NCI-H774 (cell line): ENCODE data around the gene PRPF31.
A peak's percentile ranks its signal among the peaks of the same experiment; 100 is the strongest.

Source experiments
- DNase-seq: peaks from one replicate; lab custom pipeline; 2025; lab: John Stamatoyannopoulos, UW

PRPF31 gene

DNA sequence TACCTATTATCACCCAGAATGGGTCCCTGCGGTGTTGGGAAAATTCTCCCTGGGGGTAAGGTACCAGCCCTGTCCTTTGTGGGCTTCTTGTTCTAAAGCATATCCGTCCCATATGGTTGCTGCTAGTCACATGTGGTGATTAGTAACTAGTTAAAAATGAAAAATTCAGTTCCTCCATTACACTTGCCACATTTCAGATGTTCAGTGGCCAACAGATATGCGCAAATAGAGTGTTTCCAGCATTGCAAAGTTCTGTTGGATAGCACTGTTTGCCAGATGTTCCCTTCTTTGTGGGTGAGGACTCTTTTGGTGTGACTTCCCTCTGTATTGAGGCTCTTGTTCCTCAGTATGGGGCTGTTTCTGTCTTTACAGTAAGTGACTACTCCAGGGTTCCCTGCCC lies 25.8 kb downstream of the PRPF31 start:
- DNase-seq = no peak

DNA sequence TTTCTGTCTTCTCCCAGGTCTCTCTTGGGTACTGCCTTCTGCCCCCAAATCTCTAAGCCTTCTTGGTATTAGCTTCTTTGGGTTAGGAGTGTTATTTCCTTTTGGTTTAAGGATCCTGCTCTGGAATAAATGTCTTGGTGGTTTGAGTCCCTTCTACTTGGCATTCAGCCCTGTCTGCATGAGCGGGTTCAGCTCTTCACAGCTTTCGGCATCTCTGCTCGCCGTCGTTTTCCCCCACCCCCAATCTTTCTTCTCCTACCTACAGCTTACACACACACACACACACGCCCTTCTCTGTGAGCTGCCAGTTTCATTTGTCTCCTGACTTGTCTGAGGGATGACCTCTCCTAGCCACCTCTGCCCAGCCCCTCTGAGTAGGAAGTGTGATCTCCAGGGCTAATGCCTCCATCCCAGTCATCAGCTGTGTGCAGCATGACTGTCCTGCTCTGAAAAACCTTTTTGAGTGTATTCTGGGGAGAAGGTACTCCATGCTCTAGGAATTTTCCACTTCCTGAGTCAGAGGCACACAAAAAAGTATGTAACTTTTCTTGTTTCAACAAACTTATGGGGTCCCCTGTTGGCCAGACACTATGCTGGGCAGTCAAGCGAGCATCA lies 26.7 kb downstream of the PRPF31 start:
- no peak for DNase-seq

DNA sequence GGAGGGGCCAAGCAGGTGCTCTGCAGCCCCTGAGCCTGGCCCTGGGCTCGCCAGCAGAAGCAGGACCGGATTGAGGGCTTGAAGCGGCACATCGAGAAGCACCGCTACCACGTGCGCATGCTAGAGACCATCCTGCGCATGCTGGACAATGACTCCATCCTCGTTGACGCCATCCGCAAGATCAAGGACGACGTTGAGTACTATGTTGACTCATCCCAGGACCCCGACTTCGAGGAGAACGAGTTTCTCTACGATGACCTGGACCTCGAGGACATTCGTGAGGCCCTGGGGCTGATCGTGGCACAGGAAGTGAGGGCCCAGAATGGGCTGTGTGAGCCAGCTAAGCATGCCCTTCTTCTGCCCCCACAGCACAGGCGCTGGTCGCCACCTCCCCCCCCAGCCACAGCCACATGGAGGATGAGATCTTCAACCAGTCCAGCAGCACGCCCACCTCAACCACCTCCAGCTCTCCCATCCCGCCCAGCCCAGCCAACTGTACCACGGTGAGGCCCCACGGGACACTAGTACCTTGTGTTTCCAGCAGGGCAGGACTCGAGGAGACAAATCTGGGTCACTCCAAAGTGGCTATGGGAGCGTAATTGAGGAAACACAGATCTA lies 30.1 kb downstream of the PRPF31 start:
- DNase-seq = no peak

DNA sequence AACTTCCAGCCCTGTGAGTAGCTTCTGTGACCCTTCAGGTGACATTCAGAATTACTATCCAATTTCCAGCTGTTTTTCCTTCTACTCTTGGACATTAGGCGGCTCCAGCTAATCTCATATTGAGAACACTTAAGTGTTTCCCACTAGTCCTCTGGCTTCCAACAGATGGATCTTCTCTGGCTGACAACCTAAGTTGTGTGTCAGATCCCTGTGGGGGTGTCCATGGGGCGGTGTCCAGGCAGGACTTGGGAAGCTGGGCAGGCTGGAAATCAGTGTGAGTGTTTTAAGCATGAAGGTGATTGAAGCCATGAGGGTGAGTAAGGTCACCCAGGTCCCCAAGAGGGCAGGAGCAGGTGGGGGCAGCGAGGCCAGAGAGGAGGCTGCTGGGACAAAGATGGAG lies 32.1 kb downstream of the PRPF31 start:
- no peak for DNase-seq

DNA sequence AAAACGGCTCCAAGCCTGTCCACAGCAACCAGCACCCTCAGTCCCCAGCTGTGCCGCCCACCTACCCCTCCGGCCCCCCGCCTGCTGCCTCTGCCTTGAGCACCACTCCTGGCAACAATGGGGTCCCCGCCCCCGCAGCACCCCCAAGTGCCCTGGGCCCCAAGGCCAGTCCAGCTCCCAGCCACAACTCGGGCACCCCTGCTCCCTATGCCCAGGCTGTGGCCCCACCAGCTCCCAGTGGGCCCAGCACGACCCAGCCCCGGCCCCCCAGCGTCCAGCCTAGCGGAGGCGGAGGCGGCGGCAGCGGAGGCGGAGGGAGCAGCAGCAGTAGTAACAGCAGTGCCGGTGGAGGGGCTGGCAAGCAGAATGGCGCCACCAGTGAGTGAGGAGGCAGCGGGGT lies 32.6 kb downstream of the PRPF31 start:
- no peak for DNase-seq

DNA sequence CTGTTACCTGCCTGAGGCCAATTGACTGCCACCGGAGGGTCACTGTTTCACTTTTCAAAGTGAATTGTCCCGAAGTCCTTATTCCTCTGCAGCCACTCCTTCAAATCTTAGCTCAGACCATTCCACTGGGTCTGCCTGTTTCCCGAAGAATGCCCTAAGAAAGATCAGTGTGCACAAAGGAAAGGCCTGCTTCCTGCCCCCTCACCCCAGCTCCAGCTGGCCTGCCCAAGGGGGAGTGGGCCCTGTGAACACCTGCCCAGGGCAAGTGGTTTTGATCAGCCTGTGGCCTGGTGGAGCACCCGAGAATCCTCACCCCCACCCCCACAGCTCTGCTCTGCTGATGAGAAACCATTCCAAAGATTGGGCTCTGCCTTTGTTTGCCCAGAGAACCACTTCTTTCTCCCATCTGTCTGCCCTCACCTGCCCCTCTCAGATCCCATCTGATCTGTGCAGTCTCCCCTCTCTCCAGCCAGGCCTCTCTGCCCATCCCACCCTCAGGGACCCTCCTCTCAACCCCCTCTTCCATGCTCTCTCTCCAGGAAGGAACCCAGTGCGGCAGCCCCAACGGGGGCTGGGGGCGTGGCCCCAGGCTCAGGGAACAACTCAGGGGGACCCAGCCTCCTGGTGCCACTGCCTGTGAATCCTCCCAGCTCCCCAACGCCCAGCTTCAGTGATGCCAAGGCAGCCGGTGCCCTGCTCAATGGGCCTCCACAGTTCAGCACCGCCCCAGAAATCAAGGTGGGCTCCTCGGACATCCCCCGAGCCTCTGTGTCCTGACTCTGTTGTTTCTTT lies 33.7 kb downstream of the PRPF31 start:
- DNase-seq = no peak

DNA sequence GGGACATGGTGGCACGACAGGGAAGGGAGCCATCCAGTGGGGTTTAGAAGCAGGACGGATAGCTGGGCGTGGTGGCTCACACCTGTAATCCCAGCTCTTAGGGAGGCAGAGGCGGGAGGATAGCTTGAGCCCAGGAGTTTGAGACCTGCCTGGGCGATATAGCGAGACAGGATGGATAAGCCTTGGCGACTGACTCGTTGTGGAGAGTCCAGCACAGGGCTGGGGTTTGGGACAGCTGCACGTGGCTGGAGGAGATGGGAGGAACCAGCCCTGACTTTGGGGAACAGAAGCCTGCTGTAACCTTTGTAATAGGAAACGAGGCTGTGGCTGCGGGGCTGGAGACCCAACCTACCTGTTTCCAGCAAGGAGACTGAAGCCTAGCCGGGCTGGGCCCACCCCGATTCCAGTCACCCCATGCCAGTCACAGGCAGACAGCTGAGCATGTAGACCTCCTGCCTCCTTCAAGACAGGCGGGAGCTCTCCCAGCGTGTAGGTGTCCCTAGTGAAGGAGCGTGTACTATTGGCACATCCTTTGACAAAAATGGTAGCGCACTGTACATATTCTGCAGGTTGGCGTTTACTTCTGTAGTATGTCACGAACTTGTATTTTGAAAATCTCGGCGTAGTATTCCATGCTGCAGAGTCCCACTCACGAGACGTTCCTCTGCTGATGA lies 35.9 kb downstream of the PRPF31 start:
- DNase-seq = no peak

DNA sequence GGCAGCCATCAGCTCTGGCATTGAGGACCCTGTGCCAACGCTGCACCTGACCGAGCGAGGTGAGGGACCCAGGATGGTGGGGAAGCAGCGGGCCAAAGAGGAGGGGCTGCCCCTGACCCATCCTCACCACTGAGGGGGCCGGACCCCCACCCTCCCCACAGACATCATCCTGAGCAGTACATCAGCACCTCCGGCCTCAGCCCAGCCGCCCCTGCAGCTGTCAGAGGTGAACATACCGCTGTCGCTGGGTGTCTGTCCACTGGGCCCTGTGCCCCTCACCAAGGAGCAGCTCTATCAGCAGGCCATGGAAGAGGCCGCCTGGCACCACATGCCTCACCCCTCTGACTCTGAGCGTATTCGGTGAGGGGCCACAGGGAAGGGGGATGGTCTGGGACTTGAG lies 36.7 kb downstream of the PRPF31 start:
- DNase-seq = no peak

DNA sequence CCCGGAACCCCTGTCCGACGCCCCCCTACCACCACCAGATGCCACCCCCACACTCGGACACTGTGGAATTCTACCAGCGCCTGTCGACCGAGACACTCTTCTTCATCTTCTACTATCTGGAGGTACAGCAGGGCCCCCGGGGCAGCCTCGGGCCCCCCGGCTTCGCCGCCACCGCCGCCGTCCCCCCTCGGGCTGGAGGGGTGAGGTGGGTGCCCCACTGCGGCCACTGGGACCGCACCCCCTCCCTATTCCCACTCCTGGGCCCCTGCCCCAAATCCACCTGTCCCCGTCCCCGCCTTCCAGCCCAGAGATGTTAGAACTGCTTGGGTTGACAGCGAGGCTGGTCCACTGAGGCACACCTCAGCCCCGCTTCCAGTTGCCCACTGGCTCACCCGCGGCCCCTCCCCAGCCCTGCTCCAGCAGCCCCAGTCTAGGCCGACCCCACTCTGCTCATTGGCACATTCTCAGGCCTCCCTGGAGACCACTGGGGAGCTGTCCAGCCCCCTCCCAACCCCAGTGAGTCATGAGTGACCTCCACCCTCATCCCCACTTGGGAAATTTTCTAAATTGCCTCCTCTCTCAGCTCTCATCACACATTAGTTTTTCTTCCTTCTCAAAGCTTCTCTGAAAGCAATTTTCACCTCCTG lies 37.4 kb downstream of the PRPF31 start:
- no peak for DNase-seq

DNA sequence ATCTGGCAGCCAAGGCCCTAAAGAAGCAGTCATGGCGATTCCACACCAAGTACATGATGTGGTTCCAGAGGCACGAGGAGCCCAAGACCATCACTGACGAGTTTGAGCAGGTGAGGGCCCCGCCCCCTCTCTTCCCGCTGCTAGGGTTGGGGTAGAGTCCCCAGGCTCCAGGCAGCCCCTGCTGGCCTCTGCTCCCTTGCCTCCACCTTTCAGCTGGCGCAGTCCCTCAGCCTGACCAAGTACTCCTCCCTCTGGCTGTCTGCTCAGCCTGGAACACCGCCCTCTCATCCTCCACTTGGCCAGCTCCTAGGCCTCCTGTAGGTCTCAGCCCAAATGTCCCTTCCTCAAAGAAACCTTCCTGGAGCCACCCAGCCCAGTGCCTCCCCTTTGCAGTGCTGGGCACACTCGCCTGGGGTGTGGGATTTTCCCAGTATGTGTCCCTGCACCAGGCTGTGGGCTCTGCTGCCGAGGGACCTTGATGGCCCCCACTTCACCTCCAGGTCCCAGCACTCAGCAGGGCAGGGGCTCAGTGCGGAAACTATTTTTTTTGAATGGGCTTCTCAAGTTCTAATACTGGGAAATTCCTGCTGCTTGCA lies 38.3 kb downstream of the PRPF31 start:
- DNase-seq = no peak

DNA sequence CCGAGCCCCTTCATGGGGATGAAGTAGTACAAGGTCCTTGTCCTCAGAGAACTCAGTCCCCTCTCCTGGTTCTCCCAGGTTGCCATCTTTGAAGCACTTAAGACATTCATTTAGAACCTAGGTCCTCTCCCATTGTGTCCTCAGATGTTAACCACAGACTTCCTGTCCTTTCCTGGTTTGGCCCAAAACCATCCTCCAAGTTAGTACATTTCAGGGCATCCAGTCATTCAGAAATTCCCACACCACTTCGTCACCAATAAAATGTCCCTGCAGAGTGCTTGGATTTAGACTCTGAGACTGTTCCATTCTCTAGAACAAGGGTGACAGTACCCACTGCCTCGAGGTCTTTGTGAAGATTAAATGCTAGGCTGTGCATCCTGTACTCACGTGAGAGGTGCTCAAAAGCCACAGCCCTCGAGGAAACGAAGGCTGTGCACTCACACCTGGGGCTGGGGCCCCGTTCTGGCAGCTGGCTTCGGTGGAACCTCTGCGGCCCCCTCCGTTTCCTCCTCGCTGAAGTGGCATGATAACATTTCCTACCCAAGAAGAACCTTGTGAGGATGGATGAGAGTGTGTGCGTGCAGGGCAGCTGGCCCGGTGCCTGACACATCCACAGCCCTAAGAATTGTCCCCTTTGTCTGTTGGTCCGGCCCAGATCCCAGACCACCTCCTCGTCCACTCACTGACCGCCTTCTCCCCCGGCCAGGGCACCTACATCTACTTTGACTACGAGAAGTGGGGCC lies 39.2 kb downstream of the PRPF31 start:
- no peak for DNase-seq

DNA sequence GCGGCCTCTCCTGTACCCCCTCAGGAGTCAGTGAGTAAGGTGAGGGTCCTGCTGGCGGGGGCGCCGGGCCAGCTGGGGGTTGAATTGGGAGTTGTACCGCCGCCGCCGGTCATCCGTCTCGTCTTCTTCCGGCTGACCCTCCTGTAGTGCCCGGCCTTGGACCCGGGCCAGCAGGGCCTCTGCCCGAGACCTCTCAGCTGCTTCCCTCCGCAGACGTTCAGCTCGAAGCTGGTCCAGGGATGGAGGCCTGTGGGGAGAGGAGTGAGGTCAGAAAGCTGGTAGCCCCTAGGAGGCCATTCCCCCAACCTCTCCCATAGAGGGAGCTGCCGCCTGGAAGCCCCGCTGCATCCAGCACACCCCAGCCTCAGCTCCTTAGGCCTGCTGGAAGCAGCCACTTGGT lies 40.1 kb downstream of the PRPF31 start:
- DNase-seq = no peak

DNA sequence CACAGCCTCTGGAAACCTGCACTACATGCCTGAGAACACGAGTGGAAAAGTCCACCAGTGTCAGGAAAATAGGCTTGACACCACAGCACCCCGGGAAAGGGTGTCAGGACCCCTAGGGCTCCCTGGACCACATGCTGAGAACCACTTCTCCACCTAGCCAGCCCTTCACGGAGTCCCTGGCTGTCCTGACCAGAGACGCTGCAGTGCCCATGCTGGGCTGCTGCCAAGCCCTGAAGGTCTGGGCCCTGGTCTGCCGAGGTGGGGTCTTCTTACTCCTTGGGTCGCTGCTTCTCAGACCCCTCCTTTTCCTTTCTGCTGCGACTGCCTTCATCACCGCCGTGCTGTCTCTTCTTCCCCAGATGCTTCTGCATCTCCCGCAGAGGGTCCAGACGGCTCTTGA lies 40.9 kb downstream of the PRPF31 start:
- no peak for DNase-seq

DNA sequence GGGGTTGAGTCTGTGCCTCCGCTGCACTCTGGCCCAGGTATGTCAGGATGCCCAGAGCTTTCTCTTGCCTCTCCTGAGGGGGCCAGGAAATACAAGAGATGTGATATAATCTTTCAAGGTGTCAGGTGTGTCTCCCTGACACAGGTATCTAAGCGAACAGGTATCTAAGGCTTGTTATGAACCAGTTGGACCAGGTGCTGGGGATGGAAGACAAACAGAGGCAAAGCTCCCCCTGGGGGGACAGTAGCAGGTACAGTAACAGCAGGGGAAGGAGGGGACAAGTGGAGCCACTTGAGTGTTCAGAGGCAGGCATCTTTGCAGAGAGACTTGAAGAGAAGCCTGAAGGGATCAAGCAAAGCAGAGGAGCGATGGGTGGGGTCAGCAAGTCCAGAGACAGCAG lies 41.4 kb downstream of the PRPF31 start:
- DNase-seq = no peak

DNA sequence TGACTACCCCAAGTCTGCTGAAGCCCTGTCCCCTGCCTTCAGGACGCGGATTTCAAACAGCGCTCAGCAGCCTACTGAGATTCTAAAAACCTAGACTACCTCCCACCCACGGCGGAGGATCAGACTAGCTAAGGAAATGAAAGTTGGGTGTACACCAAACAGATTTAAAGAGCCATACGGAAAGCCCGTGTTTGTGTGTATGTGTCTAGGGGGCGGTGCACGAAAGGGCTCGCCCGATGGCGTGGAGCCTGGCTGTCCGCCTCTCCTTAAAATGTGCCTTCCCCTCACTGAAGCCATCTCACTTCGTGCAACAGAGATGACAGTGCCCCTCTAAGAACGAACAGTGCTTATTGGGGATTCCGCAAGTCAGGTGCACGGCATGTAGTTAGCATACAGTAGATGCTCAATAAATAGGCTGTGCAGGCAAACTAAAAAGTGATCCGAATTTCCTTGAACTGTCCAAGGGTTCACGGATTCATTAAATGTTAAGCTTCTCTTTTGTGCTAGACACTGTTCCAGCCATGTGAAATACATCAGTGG lies 43.3 kb downstream of the PRPF31 start:
- DNase-seq = no peak

DNA sequence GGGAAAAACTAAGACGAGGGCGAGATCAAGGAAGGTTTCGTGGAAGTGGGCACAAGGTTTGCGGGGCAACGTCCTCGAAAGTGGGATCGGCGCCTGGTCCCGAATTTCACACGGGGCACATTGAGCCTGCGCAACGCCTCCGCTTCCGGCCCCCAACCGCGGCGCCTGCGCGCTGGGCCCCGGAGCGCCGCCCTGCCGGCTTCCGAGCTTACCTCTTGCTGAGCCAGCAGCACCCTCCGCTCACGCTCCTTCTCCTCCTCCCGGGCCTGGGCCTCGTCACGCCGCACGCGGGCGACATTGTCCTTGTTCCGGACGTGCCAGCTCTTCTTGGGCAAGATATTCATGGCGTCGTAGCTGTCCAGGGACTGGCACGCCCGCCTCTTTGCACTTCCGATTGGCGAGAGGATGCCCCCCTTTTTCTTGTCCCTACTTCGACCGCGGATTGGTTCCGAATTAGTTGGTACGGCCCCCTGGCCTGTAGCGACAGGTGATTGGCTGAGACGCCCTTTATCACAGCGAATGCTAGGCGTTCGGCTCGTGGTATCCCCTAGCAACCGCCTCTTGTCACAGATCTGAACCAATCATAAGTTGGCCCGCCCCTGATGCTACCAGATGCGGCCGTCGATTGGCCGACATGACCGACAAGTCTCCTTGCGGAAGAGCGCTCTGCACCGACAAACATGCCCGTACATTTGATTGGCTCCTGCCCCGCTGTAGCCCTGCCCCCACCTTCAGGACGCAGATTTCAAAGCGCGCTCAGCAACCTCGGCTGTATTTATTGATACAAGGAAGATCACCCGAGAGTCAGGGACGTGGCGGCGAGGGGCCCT lies 44.0 kb downstream of the PRPF31 start, which contains the start of gene LENG1:
Gene LENG1 (minus strand): TSS at position 370 of the 830 bp plus-strand sequence. CDS start 26 bp downstream, at position 344.
- peak; percentile 99 for DNase-seq

DNA sequence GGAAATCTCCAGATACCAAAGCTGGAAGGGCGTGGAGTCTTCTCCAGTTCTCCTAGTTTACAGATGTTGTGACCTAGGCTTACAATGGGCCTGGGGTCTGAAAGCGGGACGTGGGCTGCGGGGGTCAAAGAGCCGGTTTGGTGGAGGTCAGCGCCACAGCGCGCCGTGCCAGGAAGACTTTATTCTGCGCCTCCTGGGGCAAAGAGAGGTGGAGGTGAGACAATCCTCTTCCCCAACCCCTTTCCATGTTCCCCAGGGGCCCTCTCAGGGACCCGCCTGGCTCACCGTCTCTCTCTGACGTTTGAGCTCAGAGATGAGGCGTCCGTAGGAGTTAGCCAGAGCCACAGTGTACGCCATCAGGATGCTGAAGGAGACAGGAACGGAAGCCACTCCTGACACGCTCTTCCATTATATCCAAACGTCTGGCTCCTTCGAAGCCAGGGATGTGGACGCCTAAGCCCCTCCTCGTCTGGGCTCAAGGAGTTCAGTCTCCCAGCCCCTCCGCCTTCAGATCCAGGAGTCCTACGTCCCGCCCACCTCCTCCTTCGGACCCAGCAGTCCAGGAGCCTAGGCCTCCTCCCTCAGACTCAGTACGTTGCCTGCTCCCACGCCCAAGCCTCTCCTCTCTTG lies 44.7 kb downstream of the PRPF31 start:
- DNase-seq = no peak

DNA sequence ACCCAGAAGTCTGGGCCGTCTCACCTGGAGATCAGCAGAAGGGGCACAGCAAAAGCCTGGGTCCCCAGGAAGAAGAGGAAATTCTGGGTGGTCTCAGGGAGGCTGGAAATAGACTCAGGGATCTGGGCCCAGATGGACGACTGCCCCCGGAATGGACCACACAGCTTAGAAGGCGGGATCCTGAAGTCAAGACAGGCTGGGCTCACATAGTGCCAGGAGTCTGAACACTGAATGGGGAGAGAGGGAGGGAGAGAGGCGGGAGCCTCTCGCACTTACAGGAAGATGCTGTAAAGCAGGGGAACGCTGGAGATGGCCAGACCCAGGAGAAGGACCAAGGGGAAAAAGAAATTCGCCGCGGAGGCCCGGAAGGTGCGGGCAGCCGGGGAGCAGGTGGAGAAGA lies 45.3 kb downstream of the PRPF31 start:
- DNase-seq = no peak

DNA sequence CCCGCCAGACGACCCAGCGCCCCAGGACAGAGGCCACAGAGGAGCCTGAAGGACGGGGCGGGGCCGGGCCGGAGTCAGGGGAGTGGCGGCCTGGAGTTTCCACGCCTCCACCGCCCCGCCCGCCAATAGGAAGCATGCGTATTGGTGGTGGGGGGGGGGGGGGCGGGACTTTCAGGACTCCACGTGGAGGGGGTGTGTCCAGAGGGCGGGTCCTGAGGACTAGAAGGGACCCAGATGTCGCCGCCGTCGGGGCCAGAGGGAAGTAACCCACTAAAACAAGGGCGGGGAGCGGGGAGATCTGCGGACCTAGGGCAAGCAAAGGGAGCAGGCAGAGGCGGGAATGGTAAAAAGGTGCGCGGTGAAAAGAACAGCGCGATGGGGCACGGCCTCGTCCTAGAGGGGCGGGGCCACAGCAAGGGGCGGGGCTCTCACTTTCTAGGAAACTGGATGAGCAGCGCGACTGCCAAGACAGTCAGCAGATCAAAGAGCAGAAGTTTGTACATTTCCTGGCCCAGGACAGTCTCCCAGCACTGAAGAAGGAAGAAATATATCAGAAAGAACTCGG lies 46.8 kb downstream of the PRPF31 start:
- DNase-seq = peak; percentile 74
